ENCODE results near the gene CDSN. TPM values are rescaled to one million over a fixed set of nuclear protein-coding genes. Genes with fewer than 3 reads are reported as not detected.

The CDSN gene
- total RNA-seq, 1 experiment from 2014 or later = 0.12 TPM

DNA sequence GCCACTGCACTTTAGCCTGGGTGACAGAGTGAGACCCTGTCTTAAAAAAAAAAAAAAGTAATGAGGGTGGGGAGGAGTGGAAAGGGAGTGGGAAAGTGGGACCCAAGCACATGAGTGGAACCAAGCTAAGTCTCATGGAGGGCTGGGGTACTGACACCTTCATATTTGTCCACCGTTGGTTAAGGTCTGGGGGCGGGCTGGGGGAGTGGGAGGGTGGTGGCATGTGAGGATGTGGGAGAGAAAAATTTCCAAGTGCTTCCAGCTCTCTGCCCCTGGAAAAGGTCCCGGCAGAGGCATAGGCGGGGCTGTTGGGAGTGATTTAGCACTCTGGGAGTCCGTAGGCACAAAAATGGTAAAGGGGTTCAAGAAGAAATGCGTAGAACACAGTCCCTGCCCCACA, 12.6 kb upstream of the CDSN start:
- DNase-seq (ENCODE audit: low read depth, low spot score) (no peak), ATAC-seq (no peak)
- ChIA-PET RAD21 (ENCODE audit: low non-redundant PET in 1 of 2, low total read pairs in 2 of 2, uncharacterized antibody in 2 of 2, unreplicated experiment in 2 of 2) (interaction anchor here in 1 of 2 experiments (0.7 kb wide), 1 partner anchor 20 kb away, joined by 6 read pairs; no protein-coding TSS in a partner anchor), POLR2A (no interaction called here), CTCF (interaction anchor here (0.9 kb wide), 1 partner anchor 18 kb away, joined by 4 read pairs; the partner anchor contains the start of gene PSORS1C1)
- TF ChIP-seq EZH2 (IDR thresholded peaks at IDR 0.05) (no peak), TCF7L2 (IDR thresholded peaks at IDR 0.05; ENCODE audit: borderline replicate concordance, extremely low read depth, insufficient read depth, insufficient read length) (no peak)
- TF ChIP-seq, protein P1, sequence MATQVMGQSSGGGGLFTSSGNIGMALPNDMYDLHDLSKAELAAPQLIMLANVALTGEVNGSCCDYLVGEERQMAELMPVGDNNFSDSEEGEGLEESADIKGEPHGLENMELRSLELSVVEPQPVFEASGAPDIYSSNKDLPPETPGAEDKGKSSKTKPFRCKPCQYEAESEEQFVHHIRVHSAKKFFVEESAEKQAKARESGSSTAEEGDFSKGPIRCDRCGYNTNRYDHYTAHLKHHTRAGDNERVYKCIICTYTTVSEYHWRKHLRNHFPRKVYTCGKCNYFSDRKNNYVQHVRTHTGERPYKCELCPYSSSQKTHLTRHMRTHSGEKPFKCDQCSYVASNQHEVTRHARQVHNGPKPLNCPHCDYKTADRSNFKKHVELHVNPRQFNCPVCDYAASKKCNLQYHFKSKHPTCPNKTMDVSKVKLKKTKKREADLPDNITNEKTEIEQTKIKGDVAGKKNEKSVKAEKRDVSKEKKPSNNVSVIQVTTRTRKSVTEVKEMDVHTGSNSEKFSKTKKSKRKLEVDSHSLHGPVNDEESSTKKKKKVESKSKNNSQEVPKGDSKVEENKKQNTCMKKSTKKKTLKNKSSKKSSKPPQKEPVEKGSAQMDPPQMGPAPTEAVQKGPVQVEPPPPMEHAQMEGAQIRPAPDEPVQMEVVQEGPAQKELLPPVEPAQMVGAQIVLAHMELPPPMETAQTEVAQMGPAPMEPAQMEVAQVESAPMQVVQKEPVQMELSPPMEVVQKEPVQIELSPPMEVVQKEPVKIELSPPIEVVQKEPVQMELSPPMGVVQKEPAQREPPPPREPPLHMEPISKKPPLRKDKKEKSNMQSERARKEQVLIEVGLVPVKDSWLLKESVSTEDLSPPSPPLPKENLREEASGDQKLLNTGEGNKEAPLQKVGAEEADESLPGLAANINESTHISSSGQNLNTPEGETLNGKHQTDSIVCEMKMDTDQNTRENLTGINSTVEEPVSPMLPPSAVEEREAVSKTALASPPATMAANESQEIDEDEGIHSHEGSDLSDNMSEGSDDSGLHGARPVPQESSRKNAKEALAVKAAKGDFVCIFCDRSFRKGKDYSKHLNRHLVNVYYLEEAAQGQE (IDR thresholded peaks at IDR 0.05; ENCODE audit: low read depth) = no peak
- H4K20me1 ChIP-seq (ENCODE audit: insufficient read depth) = no peaks in the 10 kb centered on the region
- H3K4me3 ChIP-seq (replicated peaks in 1 of 2; ENCODE audit: low read depth in 1 of 2, low read length in 2 of 2) = no peak overlapping the region
- no peaks in the 10 kb centered on the region for H3K9me3 ChIP-seq (ENCODE audit: control insufficient read depth in 1 of 2, insufficient read depth in 1 of 2, low read depth in 1 of 2, low read length in 2 of 2)
- intact Hi-C loops (cut with micrococcal nuclease) = no loop called here
- H3K4me1 ChIP-seq (ENCODE audit: control insufficient read depth in 1 of 2, insufficient read depth in 2 of 2, low read length in 2 of 2) = peaks cover 3 to 9% of the 10 kb centered on the region in 2 experiments; a peak in 3 of 4 replicates
- no peaks in the 10 kb centered on the region for H3K79me2 ChIP-seq (ENCODE audit: insufficient read depth, low read length)
- no peak overlapping the region for H2AFZ ChIP-seq (ENCODE audit: low read depth, low read length, poor library complexity, severe bottlenecking)
- no peak overlapping the region for H3K27ac ChIP-seq (ENCODE audit: low read depth, low read length)
- H3K4me2 ChIP-seq (ENCODE audit: low read length) = no peak overlapping the region
- BruUV-seq (replicated peaks) = no TSS peak
- H3K27me3 ChIP-seq (ENCODE audit: insufficient read depth, low read length) = no peaks in the 10 kb centered on the region
- H3K9me2 ChIP-seq (ENCODE audit: insufficient read depth) = no peaks in the 10 kb centered on the region
- H3K9ac ChIP-seq (ENCODE audit: low read length) = no peak overlapping the region
- H3K36me3 ChIP-seq (ENCODE audit: control insufficient read depth in 1 of 2, insufficient read depth in 2 of 2, low read length in 2 of 2) = no peaks in the 10 kb centered on the region

DNA sequence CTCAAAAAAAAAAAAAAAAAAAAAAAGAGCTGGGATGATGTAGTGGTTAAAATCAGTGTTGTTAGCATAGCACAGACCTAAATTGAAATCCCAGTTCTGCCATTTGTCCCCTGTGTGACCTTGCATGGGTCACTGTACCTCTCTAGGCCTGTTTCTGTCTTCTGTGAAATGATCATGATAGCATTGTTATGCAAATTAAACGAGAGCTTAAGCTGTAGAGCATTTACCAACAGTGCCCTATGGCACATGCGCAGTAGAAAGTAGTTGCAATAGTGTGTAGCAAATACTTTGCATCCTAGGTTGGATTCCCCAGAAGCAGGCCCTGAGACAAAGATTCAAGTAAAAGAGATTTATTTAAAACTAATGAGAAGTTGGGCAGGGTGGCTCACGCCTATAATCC, 11.3 kb upstream of the CDSN start:
- DNase-seq (ENCODE audit: low read depth, low spot score) = no peak
- Histone ChIP-seq H4K20me1 (ENCODE audit: insufficient read depth) (no peaks in the 10 kb centered on the region), H3K27me3 (ENCODE audit: insufficient read depth, low read length) (no peaks in the 10 kb centered on the region), H3K9ac (ENCODE audit: low read length) (no peak overlapping the region), H3K9me3 (ENCODE audit: control insufficient read depth in 1 of 2, insufficient read depth in 1 of 2, low read depth in 1 of 2, low read length in 2 of 2) (no peaks in the 10 kb centered on the region), H3K27ac (ENCODE audit: low read depth, low read length) (no peak overlapping the region), H2AFZ (ENCODE audit: low read depth, low read length, poor library complexity, severe bottlenecking) (no peak overlapping the region), H3K9me2 (ENCODE audit: insufficient read depth) (no peaks in the 10 kb centered on the region), H3K79me2 (ENCODE audit: insufficient read depth, low read length) (no peaks in the 10 kb centered on the region), H3K4me3 (replicated peaks in 1 of 2; ENCODE audit: low read depth in 1 of 2, low read length in 2 of 2) (no peak overlapping the region), H3K4me2 (ENCODE audit: low read length) (no peak overlapping the region), H3K36me3 (ENCODE audit: control insufficient read depth in 1 of 2, insufficient read depth in 2 of 2, low read length in 2 of 2) (no peaks in the 10 kb centered on the region), H3K4me1 (ENCODE audit: control insufficient read depth in 1 of 2, insufficient read depth in 2 of 2, low read length in 2 of 2) (peaks cover 0 to 7% of the 10 kb centered on the region in 2 experiments; a peak in 2 of 4 replicates)
- ChIA-PET CTCF (interaction anchor here (0.9 to 1.3 kb wide), 2 partner anchors 8 to 17 kb away, joined by 4 read pairs; partner anchors contain the start of gene PSORS1C1), RAD21 (ENCODE audit: low non-redundant PET in 1 of 2, low total read pairs in 2 of 2, uncharacterized antibody in 2 of 2, unreplicated experiment in 2 of 2) (no interaction called here), POLR2A (no interaction called here)
- intact Hi-C loops (cut with micrococcal nuclease) = no loop called here
- no peak for TF ChIP-seq YY1 (IDR thresholded peaks at IDR 0.05; ENCODE audit: extremely low read depth, insufficient replicate concordance, low read depth, low read length)
- no peak for TF ChIP-seq EGR1 (IDR thresholded peaks at IDR 0.05; ENCODE audit: low read depth)
- no peak for TF ChIP-seq CBX3 (IDR thresholded peaks at IDR 0.05; ENCODE audit: low read depth)
- no peak for TF ChIP-seq TCF7L2 (IDR thresholded peaks at IDR 0.05; ENCODE audit: borderline replicate concordance, extremely low read depth, insufficient read depth, insufficient read length)
- ATAC-seq = no peak
- BruUV-seq (replicated peaks) = no TSS peak
